ENCODE data around the gene DNMT3B.

- TF ChIP-seq CTCF (IDR thresholded peaks at IDR 0.05), result no peak
- no peak for TF ChIP-seq POLR2A (IDR thresholded peaks at IDR 0.05)
- TF ChIP-seq EP300 (IDR thresholded peaks at IDR 0.05), result no peak
These were observed 21.0 kb upstream of the DNMT3B start for GRCh38 chr20:32741151-32741550.
